GM19328 (cell line): ENCODE measurements around the gene NOXO1.
"Not testable (repeated sequence)": the region's sequence is repeated elsewhere in the genome, so short reads cannot be mapped to it uniquely, and the experiment has no call there.

Experiments used
- ATAC-seq: cut with Tn5 transposase; IDR thresholded peaks from one replicate; pipeline ENCODE4 v1.9.1; 2021; ENCODE audit warnings: mild to moderate bottlenecking, moderate library complexity; ENCODE audit not compliant: unreplicated experiment

Gene NOXO1

GRCh38 chr16:2011726-2012125 is 30.5 kb upstream of the NOXO1 start:
- not testable (repeated sequence) for ATAC-seq

DNA sequence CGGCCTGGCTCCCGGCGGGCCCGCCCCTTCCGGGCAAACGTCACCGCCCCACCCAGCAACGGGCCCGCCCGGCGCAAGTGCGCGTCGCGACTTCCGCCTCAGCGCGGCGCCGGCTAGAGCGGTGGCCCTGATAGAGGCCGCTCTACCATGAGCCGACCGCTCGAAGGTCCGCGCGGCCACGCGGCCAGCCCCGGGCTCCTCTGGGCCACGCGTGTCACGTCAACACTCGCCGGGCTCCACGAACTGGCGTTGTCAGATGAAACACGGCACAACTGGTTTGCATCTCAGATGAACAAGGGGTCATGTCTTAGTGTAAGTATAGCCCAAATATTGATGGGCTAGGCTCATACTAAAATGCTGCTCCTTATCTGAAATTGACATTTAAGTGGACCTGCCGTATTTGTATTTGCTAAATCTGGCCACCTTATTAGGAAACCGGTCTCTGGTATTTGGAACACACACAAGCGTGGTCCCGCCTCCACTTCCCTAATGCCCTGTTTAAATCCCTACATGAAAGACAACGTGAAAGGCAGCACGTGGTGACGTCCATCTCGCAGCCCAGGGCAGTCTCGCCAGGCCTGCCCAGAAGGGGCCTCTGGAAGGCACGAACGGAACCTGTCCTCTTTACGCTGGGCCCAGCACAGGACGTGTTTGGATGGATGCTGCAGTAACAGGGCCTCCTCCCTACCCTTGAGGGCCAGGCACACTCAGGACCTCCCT is 28.7 kb upstream of the NOXO1 start, which contains the start of gene ZNF598:
Gene ZNF598, minus strand, starts transcription at position 31 of the 720 bp plus-strand sequence.
- ATAC-seq, result peak; percentile 67

DNA sequence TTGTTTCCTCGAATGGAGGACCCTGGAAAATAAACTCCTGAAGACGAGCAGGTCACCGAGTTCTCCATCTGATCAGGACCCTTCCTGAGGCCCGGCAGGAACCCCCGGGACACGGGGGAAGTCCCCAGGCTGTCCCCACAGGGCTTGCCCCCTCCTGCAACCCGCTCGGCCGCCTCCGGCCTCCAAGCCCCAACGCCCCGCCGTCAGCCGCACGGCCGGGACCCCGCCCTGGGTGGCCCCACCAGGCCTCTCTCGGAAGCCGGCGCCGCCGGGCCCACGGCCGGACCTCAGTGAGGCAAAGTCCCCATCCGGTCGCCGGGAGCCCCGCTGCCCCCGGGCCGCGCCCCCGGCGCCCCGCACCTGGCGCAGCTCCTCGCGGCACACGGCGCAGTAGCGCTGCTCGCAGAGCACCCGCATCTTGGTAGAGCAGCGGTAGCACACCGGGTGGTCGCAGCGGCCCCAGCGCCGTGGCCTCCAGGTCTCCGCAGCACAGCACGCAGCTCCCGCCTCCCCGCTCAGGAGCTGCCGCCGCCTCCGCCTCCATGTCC is 28.0 kb upstream of the NOXO1 start:
- peak; percentile 31 for ATAC-seq

- no peak for ATAC-seq
These were observed 27.4 kb upstream of the NOXO1 start for GRCh38 chr16:2008631-2009163.

GRCh38 chr16:2008009-2008526 is 26.8 kb upstream of the NOXO1 start:
- ATAC-seq, result no peak

GRCh38 chr16:2007081-2007836 is 26.0 kb upstream of the NOXO1 start:
- ATAC-seq, result no peak

GRCh38 chr16:2006317-2006716 is 25.0 kb upstream of the NOXO1 start:
- ATAC-seq, result no peak

- no peak for ATAC-seq
These were observed 24.4 kb upstream of the NOXO1 start for GRCh38 chr16:2005646-2006045.

DNA sequence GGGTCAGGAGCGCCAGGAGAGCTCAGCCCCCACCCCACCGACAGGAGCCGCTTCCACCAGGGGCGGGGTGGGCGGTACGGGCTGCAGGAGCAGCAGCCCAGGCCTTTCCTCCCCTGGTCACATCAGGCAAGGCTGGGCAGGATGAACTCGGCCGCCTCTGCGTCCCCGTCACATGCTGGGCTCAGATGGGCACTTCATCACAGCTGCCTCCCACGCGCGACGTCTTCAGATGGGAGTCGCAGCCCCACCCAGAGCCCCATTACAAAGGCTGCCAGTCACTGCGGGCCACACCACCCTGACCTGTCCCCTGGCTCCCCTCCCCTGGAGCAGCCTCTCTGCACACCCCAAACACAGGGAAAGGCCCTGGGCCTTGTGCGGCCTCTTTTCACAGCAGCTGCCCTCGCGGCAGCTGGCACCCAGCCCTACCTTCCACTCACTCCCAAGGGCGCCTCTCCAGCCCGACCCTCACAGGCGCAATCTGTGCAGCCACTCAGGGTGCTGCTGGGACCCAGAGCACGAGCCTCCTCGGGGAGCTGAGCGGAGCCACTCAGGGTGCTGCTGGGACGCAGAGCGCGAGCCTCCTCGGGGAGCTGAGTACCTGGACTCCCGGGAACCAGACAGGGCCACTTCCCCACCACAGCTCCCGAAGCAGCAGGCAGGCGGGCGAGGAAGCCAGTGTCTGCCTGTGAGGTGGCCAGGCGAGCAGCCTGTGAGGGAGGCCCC is 23.7 kb upstream of the NOXO1 start:
- no peak for ATAC-seq

DNA sequence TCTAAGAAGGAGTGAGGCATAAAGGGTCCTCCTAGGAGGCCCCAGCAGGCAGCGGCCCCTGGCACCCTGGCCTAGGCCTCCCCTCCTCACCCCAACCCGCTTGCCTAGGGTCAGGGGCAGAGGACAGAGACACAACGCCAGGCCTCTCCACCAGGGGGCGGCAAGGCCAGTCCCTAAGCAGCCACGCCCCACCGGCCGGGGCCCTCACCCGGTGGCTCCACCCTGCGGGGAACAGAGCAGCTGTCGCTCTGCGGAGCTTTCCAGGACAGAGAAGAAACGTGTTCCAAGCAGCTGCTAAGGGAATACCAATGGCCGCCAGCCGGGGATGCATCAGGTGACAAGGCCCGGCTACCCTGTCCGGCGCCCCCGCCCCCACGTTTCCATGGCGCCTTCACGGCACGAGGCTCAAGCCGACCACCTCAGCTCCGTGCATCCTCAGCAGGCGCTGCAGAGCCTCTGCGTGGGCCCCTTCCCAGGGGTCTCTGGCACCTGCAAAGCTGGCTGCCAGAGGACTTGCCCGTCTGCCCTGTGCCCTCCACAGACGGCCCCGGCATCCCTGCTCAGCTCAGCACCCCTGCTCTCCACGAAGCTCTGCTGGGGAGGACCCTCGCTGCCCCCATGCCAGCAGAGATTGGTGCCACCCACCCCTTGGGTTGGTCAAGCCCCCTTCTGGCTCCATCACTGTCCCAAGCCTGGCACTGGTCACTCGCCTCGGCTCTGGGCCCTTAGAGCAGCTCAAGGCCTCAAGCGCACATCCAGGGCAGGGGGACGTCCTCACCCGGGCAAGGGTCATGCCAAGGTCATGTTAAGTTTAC is 22.8 kb upstream of the NOXO1 start:
- ATAC-seq, result peak; percentile 52

DNA sequence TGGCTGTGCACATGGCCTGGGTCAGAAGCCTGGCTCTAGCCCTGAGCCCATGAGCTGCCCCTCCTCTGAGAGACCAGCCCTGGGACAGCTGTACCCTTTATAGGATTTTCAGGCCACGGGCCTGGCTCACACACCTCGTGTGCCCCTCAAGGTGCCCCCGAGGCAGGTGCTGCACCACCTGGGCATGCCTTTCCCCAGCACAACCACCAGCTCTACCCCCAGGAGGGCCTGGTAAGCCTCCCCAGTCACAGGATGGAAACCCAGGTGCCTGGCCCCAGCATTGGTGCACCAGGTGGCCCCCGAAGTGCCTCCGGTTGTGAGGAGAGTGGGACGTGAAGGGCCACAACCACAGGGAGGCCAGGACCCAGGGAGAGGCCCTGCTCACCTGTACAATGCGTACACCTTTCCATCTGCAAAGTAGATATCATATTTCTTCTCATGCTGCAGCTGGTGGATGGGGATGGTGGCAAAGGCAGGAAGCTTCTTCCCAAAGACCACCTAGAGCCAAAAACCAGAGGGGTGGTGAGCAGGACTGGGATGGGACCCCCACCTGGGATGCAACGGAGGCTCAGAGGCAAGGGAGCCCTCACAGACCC is 22.1 kb upstream of the NOXO1 start:
- ATAC-seq, result no peak

GRCh38 chr16:2002406-2003230 is 21.3 kb upstream of the NOXO1 start:
- no peak for ATAC-seq

- no peak for ATAC-seq
These were observed 20.4 kb upstream of the NOXO1 start for GRCh38 chr16:2001456-2002355.

DNA sequence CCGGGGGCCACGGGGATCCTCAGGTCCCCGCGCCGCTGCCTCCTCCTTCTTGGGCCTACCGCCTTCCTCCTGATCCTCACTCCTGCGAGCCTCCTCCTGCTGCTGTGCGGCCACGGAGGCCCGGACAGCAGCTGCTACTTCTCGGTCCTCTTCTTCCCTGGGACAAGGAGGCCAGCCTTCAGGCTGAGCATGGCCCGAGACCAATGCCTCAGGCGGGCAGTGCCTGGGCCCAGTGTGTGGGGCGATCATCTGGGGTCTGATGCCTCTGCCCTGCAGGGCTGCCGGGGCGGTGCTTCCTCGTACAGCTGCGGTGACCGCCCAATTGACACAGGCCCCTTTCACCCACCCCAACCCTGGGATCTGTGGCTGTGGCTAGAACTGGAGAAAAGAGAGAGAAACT is 19.8 kb upstream of the NOXO1 start:
- ATAC-seq, result no peak

- no peak for ATAC-seq
These were observed 18.7 kb upstream of the NOXO1 start for GRCh38 chr16:1999866-2000514.

DNA sequence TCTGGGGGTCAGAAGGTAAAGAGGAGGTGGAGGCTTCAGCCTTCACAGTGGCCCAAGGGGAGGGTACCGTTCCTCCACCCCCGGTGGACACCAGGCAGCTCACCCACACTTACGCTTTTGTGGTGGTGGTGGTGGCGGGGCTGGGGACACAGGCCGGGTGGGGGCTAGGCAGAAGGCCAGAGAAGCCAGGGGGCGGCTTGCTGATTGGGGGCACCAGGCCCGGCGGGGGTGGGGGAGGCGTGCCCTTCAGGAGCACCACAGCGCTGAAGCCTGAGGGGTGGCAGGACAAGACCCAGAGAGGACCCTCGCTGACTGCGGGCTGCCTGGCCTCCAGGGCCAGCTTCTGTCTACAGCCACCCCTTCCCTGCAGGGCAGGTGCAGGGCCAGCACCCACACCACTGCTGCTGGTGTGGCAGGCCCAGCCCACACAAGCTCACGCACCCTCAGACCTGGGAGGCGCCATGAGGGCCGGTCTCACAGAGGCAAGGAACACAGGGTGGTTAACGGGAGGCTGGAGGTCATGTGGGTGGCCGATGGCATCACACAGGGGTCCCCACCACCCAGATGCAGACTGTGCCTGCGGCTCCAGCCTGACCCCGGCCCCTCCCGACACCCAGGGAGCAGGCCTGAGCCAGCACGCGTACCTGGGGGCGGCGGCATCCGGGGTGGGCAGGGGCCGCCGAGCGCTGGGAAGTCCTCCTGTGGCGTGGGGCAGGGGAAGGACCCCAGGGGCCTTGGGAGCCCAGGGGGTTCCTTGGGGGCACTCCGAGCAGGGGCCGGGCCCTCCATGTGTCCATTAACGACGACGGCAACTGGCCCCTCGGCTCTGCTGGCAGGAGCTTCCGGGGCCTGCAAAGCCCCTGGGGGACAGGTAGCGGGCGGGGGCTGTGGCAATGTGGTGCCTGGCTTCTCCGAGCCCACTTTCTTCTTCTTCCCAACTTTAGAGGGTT is 17.9 kb upstream of the NOXO1 start:
- no peak for ATAC-seq
